HL-60/S4 (cell line): ENCODE data around the gene PRKN.

Source experiments
- in situ Hi-C: fragments of 300-500 bp; cut with MboI; formaldehyde crosslinking; loops from 2 replicates; pipeline ENCODE4 v1.14.3; 2022; ENCODE audit warnings: low sequenced_read_pairs

The PRKN gene

GRCh38 chr6:162711376-162711775 is 16.2 kb downstream of the PRKN start:
- in situ Hi-C loops: no loop called here

- in situ Hi-C loops: no loop called here
These were observed 16.6 kb downstream of the PRKN start for GRCh38 chr6:162710936-162711335.

- in situ Hi-C loops: no loop called here
These were observed 17.1 kb downstream of the PRKN start for GRCh38 chr6:162710419-162710818.

- in situ Hi-C loops: no loop called here
These were observed 18.1 kb downstream of the PRKN start for GRCh38 chr6:162709431-162709830.

GRCh38 chr6:162708971-162709370 is 18.6 kb downstream of the PRKN start:
- in situ Hi-C loops: no loop called here

DNA sequence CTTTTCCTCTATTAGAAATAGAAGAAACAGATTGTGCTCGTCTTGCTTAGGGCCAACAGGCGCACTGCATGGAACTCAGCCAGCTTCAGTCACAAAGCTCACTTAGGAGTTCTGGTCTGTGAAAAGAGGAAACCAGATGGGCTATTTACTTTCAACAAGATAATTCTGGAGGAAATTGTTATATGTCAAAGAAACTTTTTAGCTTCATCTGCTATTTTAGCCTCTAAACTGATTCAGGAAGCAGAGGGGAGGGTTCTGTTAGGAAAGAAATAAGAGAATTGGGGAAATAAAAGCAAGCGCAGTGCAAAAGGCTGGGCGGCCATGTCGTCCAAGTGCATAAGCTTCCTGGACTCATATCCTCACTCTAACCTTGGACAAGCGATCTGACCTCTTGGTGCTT is 21.3 kb downstream of the PRKN start:
- in situ Hi-C loops: no loop called here

DNA sequence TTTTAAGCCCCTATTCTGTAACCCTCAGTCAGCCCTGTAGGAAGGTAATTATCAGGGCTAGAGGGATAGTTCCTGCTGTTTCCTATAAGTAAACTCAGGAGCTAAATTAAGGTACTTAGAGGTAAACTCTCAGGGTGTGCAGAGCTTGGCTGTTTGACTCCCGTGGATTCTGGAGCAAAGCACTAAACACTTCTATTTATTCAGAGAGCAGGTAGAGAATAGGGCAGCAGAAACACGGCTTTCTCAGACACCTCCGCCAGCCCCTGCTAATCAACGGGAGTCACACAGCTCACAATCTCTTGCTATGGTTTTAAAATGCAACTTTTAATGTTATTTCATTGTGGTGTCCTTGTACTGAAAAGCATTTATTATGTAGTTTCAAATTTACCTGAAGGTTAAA is 21.8 kb downstream of the PRKN start:
- in situ Hi-C loops: no loop called here

- in situ Hi-C loops: no loop called here
These were observed 23.6 kb downstream of the PRKN start for GRCh38 chr6:162704001-162704400.

- in situ Hi-C loops: no loop called here
These were observed 25.1 kb downstream of the PRKN start for GRCh38 chr6:162702446-162702845.

- in situ Hi-C loops: no loop called here
These were observed 26.0 kb downstream of the PRKN start for GRCh38 chr6:162701551-162701950.

GRCh38 chr6:162700966-162701365 is 26.6 kb downstream of the PRKN start:
- in situ Hi-C loops: no loop called here

DNA sequence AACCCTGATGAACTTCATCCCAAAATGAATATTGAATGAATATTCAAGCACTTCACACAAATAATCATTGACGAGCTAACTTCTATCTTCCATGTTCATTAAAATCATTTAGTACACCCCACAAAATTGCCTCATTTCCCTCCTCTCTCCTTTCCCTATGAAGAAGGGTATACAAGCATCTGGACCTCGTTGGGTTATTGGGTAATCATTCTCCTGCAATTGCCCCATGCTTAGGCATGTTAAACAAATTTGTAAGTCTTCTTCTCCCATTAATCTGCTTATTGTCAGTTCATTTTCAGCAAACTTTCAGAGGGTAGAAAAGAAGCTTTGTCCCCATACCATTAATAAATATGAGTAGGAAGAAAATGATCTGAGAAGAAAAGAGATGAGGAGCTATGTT is 27.6 kb downstream of the PRKN start:
- in situ Hi-C loops: no loop called here

DNA sequence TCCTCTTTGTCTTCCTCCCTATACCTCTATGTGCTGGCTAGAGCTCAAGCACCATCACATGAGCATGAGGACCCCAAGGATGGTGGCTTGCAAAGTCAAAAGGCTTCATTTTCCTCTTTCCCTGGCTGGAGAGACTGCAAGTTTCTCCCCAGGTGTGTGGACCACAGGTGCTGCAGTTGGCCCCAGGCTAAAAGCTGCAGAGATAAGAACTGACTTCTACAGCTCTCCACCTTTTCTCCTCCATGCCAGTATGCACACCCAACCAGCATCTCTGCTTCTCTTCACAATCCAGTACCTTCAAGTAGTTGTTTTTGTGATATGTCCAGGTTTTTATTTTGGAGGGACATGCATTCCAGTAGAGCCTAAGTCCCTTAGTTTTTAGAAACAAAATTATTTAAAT is 29.1 kb downstream of the PRKN start:
- in situ Hi-C loops: no loop called here

- in situ Hi-C loops: no loop called here
These were observed 29.6 kb downstream of the PRKN start for GRCh38 chr6:162697872-162698403.

GRCh38 chr6:162690158-162690557 is 37.4 kb downstream of the PRKN start:
- in situ Hi-C loops: no loop called here

- in situ Hi-C loops: no loop called here
These were observed 38.7 kb downstream of the PRKN start for GRCh38 chr6:162688751-162689345.

- in situ Hi-C loops: no loop called here
These were observed 42.0 kb downstream of the PRKN start for GRCh38 chr6:162685586-162685985.

DNA sequence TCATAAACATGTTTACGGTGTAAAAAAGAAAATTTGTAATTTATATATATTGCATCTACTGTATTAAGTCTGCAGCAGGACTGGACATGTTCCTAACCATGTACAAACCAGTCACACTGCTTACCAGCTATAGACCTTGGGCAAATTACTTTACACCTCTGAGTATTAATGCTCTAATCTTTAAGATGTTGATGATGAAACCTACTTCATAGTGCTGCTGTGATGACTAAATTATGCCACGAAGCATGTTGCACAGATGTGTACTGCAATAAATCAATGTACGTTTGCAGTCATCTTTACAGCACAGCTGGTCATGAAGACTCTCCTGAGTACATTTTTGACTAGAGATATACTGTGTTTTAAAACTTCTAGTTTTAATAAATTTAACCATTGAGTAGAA is 42.6 kb downstream of the PRKN start:
- in situ Hi-C loops: no loop called here

- in situ Hi-C loops: no loop called here
These were observed 43.5 kb downstream of the PRKN start for GRCh38 chr6:162684052-162684451.

DNA sequence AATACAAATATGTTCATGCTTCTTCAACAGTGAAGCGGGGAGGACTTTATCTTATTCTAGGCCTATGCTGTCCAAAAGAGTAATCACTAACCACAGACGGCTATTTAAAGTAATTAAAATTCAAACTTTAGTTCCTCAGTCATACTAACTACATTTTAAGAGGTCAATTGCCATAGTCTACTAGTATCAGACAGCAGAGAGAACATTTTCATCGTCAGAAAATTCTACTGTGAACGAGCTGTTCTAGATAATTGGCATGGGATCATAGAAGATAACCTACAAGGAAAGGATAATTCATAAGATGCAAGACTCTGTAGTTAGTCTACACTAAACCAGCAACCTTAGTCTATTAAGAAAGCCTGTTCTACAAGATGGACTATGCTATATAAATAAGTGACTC is 44.4 kb downstream of the PRKN start:
- in situ Hi-C loops: no loop called here

- in situ Hi-C loops: no loop called here
These were observed 46.1 kb downstream of the PRKN start for GRCh38 chr6:162681447-162681846.

- in situ Hi-C loops: no loop called here
These were observed 46.7 kb downstream of the PRKN start for GRCh38 chr6:162680871-162681270.

DNA sequence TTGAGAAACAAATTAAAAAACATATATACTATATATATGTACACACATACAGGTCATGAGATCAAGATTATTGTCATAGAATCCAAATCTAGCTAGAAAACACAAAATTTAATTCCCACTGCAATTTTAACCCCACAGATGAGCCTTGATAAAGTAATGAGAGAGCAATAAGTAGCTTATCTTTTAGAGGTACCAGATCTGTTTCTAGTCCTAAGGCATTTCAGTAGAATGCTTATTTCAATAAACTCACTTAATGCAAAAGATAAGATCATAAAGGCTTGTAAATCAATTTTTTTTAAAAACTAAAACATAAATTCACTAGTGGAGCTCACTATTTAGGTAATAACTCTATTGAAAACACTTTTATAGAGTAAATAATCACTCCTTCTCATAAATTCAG is 47.2 kb downstream of the PRKN start:
- in situ Hi-C loops: no loop called here
